ENCODE data around the gene CNPY2. TPM values are rescaled to one million over a fixed set of nuclear protein-coding genes. Genes with fewer than 3 reads are reported as not detected.

CNPY2 gene
- total and polyA plus RNA-seq, 2 donors (not counting 3 experiments of a cell fraction or from before 2014, with no cell fraction given) = 183 to 256 TPM

DNA sequence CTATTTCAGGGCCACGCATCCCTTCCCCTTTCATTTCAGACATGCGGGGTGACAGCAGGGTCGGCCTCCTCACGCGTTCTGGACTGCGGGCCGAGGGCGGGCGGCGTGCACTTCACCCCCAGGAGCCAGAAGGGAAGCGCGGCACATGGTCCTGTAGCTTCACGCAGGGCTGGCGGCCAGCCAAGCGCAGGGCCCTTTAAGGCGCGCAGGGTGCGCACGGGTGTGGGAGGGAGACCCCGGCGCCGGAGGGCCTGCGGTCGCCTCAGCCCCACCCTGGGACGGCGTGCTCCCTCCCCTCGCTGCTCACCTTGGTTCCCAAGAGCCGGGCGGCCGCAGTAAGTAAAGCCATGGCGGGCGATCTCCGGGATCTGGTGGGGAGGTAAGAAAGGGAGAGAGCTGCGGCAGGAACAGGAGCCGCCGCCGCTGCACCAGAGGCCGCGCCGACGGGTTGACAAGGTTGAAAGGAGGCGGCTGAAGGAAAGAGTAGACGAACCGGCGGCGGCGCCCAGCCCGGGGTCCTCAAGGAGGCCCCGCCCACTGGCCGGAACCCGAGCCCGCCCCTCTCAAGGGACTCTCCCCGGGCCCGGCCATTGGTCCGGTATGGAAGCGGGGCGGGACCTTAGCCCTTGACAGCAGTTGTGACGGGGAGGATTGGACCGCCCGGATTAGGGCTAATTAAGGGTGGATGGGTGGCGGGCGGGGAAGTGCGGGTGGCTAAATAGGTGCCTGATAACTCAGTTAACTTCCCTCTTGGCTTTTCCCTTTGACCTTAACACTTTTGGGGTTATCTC lies 15.7 kb downstream of the CNPY2 start, which contains the start of gene CS:
Gene CS (minus strand): TSS at position 478 of the 791 bp plus-strand sequence. CDS start 129 bp downstream, at position 349.
- no peaks in the 10 kb centered on the region for H3K27me3 ChIP-seq (ENCODE audit: control insufficient read depth in 2 of 2, insufficient read depth in 2 of 2, low read length in 2 of 2)
- ChIA-PET POLR2A (interaction anchor here (1.1 kb wide), 1 partner anchor 103 kb away, joined by 3 read pairs; no protein-coding TSS in a partner anchor), CTCF (interaction anchor here (0.8 to 2.2 kb wide), 2 partner anchors 13 to 17 kb away, joined by 3 to 6 read pairs; no protein-coding TSS in a partner anchor)
- H3K4me2 ChIP-seq (ENCODE audit: insufficient read depth, low read length) = peak within 1 kb of the TSS; percentile 91
- dilution Hi-C loops (cut with MboI; ENCODE audit: extremely low pct_ligation_motif_present, low sequenced_read_pairs) = no loop called here
- peak within 1 kb of the TSS; percentile 70 for H3K9ac ChIP-seq (replicated peaks; ENCODE audit: extremely low read depth, insufficient read depth, low read length)
- H3K79me2 ChIP-seq (ENCODE audit: control insufficient read depth, insufficient read depth, low read length) = peaks cover 46% of the 10 kb centered on the region
- intact Hi-C loops (cut with micrococcal nuclease) = loop anchor here (1.0 kb wide), 7 partner anchors 16 to 182 kb away; partner anchors contain the start of genes PAN2 and ZC3H10
- H3K9me3 ChIP-seq (replicated peaks; ENCODE audit: control insufficient read depth, insufficient read depth, low read length) = no peaks in the 10 kb centered on the region
- FAIRE-seq (peak; percentile 97), DNase-seq (ENCODE audit: low read depth, low spot score) (peak; percentile 96)
- TF ChIP-seq, protein P1, sequence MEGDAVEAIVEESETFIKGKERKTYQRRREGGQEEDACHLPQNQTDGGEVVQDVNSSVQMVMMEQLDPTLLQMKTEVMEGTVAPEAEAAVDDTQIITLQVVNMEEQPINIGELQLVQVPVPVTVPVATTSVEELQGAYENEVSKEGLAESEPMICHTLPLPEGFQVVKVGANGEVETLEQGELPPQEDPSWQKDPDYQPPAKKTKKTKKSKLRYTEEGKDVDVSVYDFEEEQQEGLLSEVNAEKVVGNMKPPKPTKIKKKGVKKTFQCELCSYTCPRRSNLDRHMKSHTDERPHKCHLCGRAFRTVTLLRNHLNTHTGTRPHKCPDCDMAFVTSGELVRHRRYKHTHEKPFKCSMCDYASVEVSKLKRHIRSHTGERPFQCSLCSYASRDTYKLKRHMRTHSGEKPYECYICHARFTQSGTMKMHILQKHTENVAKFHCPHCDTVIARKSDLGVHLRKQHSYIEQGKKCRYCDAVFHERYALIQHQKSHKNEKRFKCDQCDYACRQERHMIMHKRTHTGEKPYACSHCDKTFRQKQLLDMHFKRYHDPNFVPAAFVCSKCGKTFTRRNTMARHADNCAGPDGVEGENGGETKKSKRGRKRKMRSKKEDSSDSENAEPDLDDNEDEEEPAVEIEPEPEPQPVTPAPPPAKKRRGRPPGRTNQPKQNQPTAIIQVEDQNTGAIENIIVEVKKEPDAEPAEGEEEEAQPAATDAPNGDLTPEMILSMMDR (IDR thresholded peaks at IDR 0.05; ENCODE audit: extremely low read depth in 1 of 2, insufficient read depth in 1 of 2, low read depth in 1 of 2, low read length in 2 of 2) = no peak
- no peak for TF ChIP-seq MYC (IDR thresholded peaks at IDR 0.05; ENCODE audit: low read depth, low read length)
- TF ChIP-seq POLR2A (IDR thresholded peaks at IDR 0.05; ENCODE audit: low read depth, low read length) = peak; percentile 1
- TF ChIP-seq POLR2AphosphoS5 (IDR thresholded peaks at IDR 0.05; ENCODE audit: insufficient read depth, low read depth, low read length) = peak; percentile 75
- no peak for TF ChIP-seq FOS (IDR thresholded peaks at IDR 0.05; ENCODE audit: borderline replicate concordance, insufficient read depth, low read length)
- TF ChIP-seq JUN (IDR thresholded peaks at IDR 0.05; ENCODE audit: borderline replicate concordance, insufficient read depth, insufficient read length, low read depth) = no peak
- TF ChIP-seq, protein P2, sequence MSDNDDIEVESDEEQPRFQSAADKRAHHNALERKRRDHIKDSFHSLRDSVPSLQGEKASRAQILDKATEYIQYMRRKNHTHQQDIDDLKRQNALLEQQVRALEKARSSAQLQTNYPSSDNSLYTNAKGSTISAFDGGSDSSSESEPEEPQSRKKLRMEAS (IDR thresholded peaks at IDR 0.05; ENCODE audit: insufficient read depth, insufficient read length) = peak; percentile 40
- no peak for TF ChIP-seq EZH2 (IDR thresholded peaks at IDR 0.05; ENCODE audit: borderline replicate concordance, low read depth, low read length, severe bottlenecking)
- H3K27ac ChIP-seq (ENCODE audit: insufficient read depth, low read depth, low read length) = peak within 1 kb of the TSS; percentile 77
- peaks cover 2% of the 10 kb centered on the region for H4K20me1 ChIP-seq (replicated peaks; ENCODE audit: control insufficient read depth, extremely low read depth, insufficient read depth, low read length)
- no TSS peak for BruUV-seq (replicated peaks)
- H2AFZ ChIP-seq (ENCODE audit: low read depth, low read length) = peak within 1 kb of the TSS; percentile 27
- H3K4me1 ChIP-seq (ENCODE audit: control insufficient read depth, extremely low read depth, insufficient read depth, low read length) = peaks cover 26% of the 10 kb centered on the region
- H3K36me3 ChIP-seq (ENCODE audit: control insufficient read depth in 2 of 2, extremely low read depth in 1 of 2, insufficient read depth in 2 of 2, low read length in 2 of 2) = no peaks in the 10 kb centered on the region
- peak within 1 kb of the TSS; percentile 2 to 91 (median 88) for H3K4me3 ChIP-seq (replicated peaks in 1 of 3; ENCODE audit: insufficient read depth in 1 of 3, low read depth in 1 of 3, low read length in 3 of 3)
- H3K9me1 ChIP-seq (replicated peaks; ENCODE audit: control insufficient read depth, extremely low read depth, insufficient read depth, low read length) = no peaks in the 10 kb centered on the region
